A549 (cell line): ENCODE data around the gene DLG2.

Experiments
- CEBPB ChIP-seq, 2 experiments: fragments of >200 bp in 1 of 2; sonication (Bioruptor Twin) in 1 of 2; formaldehyde crosslinking in 1 of 2; IDR thresholded peaks; 2 replicates each; pipeline ENCODE4 v1.6.1; 2012 to 2016
- CTCF ChIP-seq: fragments of >200 bp; sonication (Bioruptor Twin); formaldehyde crosslinking; IDR thresholded peaks from 3 replicates; pipeline ENCODE4 v1.5.1; 2016
- ELK1 ChIP-seq: fragments of 150-350 bp; IDR thresholded peaks from 2 replicates; pipeline ENCODE4 v1.6.1; 2014; ENCODE audit warnings: low read depth, mild to moderate bottlenecking, low read length
- EP300 ChIP-seq, 2 experiments: fragments of >200 bp; sonication (Bioruptor Twin); formaldehyde crosslinking; IDR thresholded peaks; 2 replicates in 1 of 2; 3 replicates in 1 of 2; pipeline ENCODE4 v1.6.1; 2016 to 2017
- FOSL2 ChIP-seq, 2 experiments: fragments of 450-650 bp in 1 of 2; fragments of >200 bp in 1 of 2; sonication (Bioruptor Twin) in 1 of 2; formaldehyde crosslinking; IDR thresholded peaks; 2 replicates each; pipeline versions ENCODE4 v1.5.0 to v1.6.1; 2016 to 2020; ENCODE audit warnings: mild to moderate bottlenecking in 1 of 2, moderate library complexity in 1 of 2
- MAZ ChIP-seq: fragments of 150-350 bp; IDR thresholded peaks from 2 replicates; pipeline ENCODE4 v1.6.1; 2014; ENCODE audit warnings: antibody characterized with exemption, low read depth, low read length, borderline replicate concordance
- POLR2A ChIP-seq: IDR thresholded peaks from 2 replicates; pipeline ENCODE4 v1.6.1; 2012; ENCODE audit warnings: mild to moderate bottlenecking, low read length
- RCOR1 ChIP-seq: fragments of 150-350 bp; IDR thresholded peaks from 2 replicates; pipeline ENCODE4 v1.6.1; 2014; ENCODE audit warnings: antibody characterized with exemption, low read length, low read depth
- REST ChIP-seq: fragments of 200-600 bp; sonication (generic); IDR thresholded peaks from 2 replicates; pipeline ENCODE4 v1.6.1; 2016; ENCODE audit warnings: antibody characterized with exemption, mild to moderate bottlenecking, moderate library complexity
- RFX5 ChIP-seq: fragments of 450-650 bp; IDR thresholded peaks from 2 replicates; pipeline ENCODE4 v1.7.1; 2014; ENCODE audit warnings: antibody characterized with exemption, mild to moderate bottlenecking, moderate library complexity
- USF2 ChIP-seq: fragments of 450-650 bp; IDR thresholded peaks from 2 replicates; pipeline ENCODE4 v1.6.1; 2014; ENCODE audit warnings: antibody characterized with exemption

- TF ChIP-seq CTCF, result no peak
- TF ChIP-seq RCOR1, result no peak
- TF ChIP-seq MAZ, result no peak
- no peak for TF ChIP-seq FOSL2 (IDR thresholded peaks at IDR 0.05)
- no peak for TF ChIP-seq FOSL2 (CRISPR knock-in tag; IDR thresholded peaks at IDR 0.05)
- TF ChIP-seq CEBPB (IDR thresholded peaks at IDR 0.05), result no peak
- TF ChIP-seq REST, result no peak
- no peak for TF ChIP-seq POLR2A
- no peak for TF ChIP-seq ELK1
- no peak for TF ChIP-seq RFX5
- no peak for TF ChIP-seq EP300 (IDR thresholded peaks at IDR 0.05)
- TF ChIP-seq USF2, result no peak
Measured at GRCh38 chr11:84828616-84829015, 798.5 kb downstream of the DLG2 start.
